GM19328 (cell line): ENCODE results near the gene UXS1.
"Not testable (repeated sequence)": the region's sequence is repeated elsewhere in the genome, so short reads cannot be mapped to it uniquely, and the experiment has no call there.

Experiments used
- ATAC-seq: cut with Tn5 transposase; IDR thresholded peaks from one replicate; pipeline ENCODE4 v1.9.1; 2021; ENCODE audit warnings: mild to moderate bottlenecking, moderate library complexity; ENCODE audit not compliant: unreplicated experiment

Gene UXS1

DNA sequence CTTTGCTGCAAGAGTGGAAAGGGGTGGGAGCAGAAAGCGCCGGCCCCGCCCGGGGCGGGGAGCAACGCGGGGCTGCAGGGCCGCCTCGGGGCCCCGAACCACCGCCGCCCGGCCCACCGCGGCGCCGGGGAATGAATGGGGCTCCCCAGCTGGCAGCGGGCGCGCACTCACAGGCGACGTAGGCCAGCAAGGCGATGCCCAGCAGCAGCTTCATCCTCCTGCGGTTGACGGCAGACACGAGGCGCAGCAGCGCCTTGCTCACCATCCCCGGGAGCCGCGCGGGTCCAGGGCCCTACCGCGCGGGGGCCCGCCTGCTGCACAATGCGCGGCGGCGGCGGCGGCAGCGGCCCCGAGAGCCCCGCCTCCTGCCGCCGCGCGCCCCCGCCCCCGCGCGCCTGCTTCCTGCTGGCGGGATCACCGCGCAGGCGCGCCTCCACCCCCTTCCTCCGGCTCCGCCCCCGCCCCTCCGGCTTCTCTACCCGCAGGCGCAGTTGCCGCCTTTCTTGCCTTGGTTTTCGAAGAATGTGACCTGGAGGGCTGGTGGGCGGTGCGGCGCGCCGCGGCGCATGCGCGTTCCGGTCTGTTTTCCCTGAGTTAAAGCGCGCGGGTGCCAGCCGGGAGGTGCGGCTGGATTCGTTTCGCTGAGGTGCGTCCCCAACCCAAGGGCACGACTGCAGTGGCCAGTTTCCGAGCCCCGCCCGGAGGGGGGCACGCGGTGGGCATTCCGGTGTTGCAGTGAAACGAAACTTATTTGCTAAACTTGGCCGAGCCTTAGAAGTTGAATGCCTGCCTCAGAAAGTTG is at the start of gene UXS1:
TSS of gene UXS1 (minus strand) at position 325 of the 802 bp plus-strand sequence. CDS start at position 265, 60 bp downstream.
- peak; percentile 70 for ATAC-seq

- ATAC-seq, result not testable (repeated sequence)
Measured at GRCh38 chr2:106239491-106239890, 45.4 kb upstream of the UXS1 start.

GRCh38 chr2:106235392-106235791 is 41.3 kb upstream of the UXS1 start:
- not testable (repeated sequence) for ATAC-seq

DNA sequence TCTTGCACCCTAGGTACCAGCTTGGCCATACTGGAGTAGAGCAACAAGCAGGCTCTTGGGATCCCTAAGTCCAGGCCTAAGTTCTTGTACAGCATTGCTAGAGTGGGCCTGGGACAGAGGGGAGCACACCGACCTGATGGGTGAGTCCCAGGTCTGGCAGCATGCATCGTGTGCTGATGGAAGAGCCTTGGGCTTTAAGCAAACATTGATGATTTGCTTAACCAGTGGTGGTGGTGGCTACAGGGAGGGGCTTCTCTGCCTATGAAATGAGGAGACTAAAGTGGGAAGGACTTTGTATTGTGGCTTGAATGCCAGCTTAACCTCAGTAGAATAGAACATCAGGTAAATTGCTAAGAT is 39.2 kb upstream of the UXS1 start:
- ATAC-seq, result no peak

DNA sequence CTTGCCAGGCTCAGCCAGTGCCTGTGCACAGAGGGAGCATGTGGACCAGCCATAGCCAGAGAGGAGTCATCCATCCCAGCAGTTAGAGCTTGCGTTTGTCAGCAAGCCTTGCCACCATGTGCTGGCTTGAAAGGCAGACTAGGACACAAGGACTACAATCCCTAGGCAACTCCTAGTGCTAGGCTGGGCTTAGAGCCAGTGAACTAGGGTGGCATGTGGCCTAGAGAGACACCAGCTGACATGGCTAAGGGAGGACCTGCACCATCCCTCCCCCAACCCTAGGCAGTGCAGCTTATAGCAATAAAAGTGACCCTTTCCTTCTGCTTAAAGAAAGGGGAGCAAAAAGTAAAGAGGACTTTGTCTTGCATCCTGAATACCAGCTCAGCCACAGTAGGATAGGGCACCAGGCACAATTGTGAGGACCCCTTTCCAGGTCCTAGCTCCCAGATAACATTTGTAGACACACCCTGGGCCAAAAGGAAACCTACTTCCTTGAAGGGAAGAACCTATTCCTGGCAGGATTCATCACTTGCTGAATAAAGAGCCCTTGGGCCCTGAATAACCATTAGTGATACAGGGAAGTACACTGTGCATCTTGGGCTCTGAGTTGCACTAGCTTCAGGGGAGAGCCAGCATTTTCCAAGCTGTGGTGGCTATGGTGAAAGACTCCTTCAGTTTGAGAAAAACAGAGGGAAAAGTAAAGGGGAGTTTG is 38.7 kb upstream of the UXS1 start:
- ATAC-seq, result no peak

DNA sequence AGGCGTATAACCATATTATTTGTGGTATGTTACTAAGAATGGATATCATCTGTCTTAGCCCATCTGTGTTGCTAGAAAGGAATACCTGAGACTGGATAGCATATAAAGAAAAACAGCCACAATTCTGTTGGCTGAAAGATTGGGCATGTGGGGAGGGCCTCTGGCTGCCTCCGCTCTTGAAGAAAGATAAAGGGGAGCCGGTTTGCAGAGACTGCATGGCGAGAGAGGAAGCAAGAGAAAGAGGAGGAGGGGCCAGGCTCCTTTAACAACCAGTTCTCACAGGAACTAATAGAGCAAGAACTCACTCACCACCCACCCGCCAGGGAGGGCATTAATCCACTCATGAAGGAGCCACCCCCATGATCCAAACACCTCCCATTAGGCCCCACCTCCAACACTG is 29.2 kb upstream of the UXS1 start:
- ATAC-seq, result no peak

DNA sequence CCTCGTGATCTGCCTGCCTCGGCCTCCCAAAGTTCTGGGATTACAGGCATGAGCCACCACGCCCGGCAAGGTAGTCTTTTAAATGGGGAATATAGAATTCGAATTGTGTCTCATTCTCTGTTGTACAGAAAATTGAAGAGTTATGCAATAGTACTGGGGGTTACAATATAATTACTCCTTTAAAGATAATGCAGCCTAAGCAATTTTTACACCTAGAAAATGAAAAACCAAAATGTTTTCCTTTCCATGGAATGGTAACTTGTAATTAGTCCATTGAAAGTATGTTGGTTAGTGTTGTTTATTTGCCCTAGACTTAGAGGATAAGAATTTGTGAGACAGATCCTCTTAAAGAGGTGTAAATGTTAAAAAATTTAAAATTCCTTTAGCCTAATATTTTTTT is 28.0 kb upstream of the UXS1 start:
- ATAC-seq, result not testable (repeated sequence)

GRCh38 chr2:106219813-106220212 is 25.7 kb upstream of the UXS1 start:
- no peak for ATAC-seq

DNA sequence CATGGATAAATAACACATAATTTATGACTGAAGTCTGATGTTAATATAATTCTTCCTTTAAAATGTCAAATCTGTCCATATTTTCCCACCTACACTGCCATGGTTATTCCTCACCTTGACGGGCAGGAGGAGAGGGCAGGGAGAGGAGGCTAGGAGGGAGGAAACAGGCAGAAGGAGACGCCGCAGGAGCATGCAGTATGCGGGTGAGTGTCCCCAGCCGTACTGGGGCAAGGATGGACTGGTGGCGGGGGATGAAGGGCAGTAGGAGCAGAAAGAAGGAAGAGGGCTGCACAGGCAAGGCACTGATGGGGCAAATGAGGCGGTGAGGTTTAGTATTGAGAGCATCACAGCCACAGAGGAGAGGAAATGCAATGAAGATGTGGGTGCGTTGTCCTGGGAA is 25.1 kb upstream of the UXS1 start:
- ATAC-seq, result not testable (repeated sequence)

DNA sequence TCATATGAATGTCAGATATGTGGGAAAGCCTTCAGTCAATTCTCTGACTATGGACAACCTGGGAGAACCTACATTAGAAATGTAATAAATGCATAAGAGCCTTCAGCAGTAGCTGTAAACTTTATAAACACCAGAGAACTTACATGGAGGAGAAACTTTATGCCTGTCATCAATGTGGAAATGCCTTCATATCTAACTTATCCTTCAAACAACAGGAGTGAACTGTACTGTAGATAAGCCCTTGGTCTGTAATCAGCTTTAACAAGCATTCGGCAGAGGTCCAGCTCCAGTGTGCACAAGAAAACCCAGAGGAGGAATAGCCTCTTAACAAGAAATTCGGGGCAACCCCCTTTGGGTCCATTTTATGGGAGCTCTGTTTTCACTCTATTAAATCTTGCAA is 14.8 kb upstream of the UXS1 start:
- ATAC-seq, result no peak

- ATAC-seq, result no peak
Measured at GRCh38 chr2:106208399-106208798, 14.3 kb upstream of the UXS1 start.

DNA sequence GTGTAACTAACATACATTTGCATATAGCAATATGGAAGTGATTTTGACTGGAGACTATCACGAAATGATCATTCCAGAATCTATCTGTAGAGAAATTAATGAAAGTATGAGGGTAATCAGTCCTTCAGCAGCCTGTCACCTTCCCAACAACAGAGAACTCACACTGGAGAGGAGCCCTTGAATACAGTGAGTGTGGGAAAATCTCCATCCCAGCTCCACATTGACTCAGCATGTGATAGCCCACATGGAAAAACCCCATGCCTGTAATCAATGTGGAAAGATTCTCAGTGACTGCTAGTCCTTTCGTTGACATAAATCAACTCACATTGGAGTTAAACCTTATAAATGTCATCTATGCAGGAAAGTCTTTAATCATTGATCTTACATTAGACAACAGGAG is 13.1 kb upstream of the UXS1 start:
- ATAC-seq, result no peak

DNA sequence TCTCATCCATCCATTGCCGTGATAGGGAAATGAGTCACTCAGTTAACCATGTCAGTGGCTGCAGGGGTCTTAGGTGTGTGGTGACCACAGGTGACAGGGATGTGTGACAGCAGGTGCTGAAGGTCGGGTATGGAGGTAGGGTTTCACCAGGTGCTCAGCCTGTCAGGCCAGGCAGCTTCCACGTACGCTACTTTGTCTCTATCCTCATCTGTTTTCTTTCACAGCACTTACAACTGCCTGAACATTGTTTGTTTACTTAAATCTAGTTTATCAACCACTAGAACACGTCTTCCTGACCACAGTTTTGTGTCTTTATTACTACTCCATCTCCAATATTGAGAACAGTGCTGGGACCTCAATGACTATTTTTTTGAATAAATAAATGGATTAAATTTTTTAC is 11.4 kb upstream of the UXS1 start:
- ATAC-seq, result no peak

- ATAC-seq, result not testable (repeated sequence)
Measured at GRCh38 chr2:106204551-106204950, 10.4 kb upstream of the UXS1 start.

GRCh38 chr2:106201661-106202060 is 7.6 kb upstream of the UXS1 start:
- no peak for ATAC-seq

DNA sequence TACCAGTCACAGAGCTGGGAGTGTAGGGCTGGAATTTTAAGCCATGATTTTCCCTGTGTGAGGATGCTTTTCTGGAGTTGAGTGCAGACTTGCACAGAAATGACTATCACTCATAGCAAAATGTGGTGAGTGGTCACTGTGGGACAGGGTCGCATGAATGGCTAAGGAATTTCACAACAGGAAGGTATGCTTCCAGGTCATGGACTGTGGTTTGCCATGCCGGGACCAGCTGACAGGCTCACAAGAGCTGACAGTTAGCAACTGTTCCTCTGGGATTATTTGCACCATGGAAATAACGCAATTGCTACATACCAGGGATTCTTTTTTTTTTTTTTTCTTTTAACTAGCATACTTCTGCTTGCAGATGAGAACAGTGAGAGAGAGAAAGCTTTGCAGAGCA is 3.8 kb upstream of the UXS1 start:
- ATAC-seq, result no peak

DNA sequence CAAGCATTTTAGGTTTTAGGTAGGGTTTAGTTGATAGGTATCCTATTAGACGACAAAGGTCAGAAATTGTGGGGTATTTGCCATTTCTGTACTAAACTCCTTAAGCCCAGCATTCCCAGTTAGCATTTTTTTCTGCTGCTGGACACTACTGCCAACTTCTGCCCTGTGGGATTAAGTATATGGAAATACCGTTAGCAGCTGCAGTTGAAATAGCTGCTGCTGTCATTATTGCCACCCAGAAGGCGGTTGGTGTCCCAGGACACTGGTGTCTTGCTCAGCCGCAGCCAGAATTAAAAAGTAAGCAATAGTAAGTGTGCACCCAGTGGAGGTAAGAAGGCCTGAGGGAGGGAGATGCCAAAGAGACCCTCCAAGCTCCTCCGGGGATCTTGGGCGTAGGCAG is 1.9 kb upstream of the UXS1 start:
- ATAC-seq, result no peak

DNA sequence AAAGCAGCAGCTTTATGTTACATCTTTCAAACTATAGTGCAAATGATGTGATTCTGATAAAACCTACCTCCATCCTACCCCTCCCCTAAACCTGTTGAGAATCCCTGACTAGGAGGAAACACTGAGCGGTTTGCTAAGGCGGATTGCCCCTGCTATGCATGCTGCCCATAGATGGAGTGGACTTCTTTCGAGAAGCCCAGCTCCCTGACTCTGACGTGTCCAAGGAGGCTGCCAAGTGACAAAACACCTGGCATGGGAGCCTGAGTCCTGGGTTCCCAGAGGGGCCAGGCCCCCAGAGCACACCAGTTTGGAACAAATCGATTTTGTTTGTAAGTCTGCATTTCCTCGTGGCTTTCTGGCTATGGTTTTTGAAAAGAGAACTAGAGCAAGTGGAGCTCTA is 1.4 kb upstream of the UXS1 start:
- no peak for ATAC-seq

GRCh38 chr2:106193690-106193976 is 468 bp downstream of the UXS1 start:
- ATAC-seq, result no peak

GRCh38 chr2:106192752-106193689 is 1.1 kb downstream of the UXS1 start:
- peak; percentile 31 for ATAC-seq

DNA sequence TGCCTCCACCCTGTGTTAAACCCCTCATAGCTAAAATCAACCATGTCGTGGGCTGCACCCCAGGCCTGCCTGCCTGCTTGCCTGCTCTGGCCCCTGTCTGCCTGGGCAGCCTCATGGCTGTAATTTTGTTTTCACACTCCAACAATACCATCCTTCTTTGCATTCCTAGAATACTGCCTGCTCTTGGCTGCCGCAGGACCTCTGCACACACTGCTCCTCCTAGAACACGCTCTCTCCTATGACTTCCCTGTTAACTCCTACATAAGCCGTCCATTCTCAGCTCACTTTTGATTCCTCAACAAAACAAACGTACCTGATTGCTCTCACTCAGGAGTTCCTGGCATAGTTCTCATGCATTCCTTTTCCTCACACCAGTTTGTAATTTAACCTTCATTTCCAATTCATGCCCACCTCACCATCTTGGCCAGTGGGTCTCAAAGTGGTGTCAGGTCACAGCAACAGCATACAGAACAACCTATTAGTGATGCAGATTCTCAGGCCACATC is 2.5 kb downstream of the UXS1 start:
- no peak for ATAC-seq
